HG02610 (cell line): Measurements from ENCODE around the gene RPS6KC1.
A peak's percentile ranks its signal among the peaks of the same experiment; 100 is the strongest.
"Not testable (repeated sequence)": the region's sequence is repeated elsewhere in the genome, so short reads cannot be mapped to it uniquely, and the experiment has no call there.

Experiments used
- ATAC-seq: cut with Tn5 transposase; IDR thresholded peaks from one replicate; pipeline ENCODE4 v1.9.1; 2021; ENCODE audit warnings: mild to moderate bottlenecking, moderate library complexity; ENCODE audit not compliant: unreplicated experiment

Gene RPS6KC1

GRCh38 chr1:213054733-213055591 is 3.9 kb downstream of the RPS6KC1 start:
- no peak for ATAC-seq

GRCh38 chr1:213055767-213056166 is 4.7 kb downstream of the RPS6KC1 start:
- ATAC-seq: no peak

- no peak for ATAC-seq
Measured at GRCh38 chr1:213057264-213058059, 6.4 kb downstream of the RPS6KC1 start.

GRCh38 chr1:213060836-213061235 is 9.8 kb downstream of the RPS6KC1 start:
- no peak for ATAC-seq

GRCh38 chr1:213061263-213061662 is 10.2 kb downstream of the RPS6KC1 start:
- no peak for ATAC-seq

GRCh38 chr1:213065800-213066199 is 14.8 kb downstream of the RPS6KC1 start:
- ATAC-seq: no peak

DNA sequence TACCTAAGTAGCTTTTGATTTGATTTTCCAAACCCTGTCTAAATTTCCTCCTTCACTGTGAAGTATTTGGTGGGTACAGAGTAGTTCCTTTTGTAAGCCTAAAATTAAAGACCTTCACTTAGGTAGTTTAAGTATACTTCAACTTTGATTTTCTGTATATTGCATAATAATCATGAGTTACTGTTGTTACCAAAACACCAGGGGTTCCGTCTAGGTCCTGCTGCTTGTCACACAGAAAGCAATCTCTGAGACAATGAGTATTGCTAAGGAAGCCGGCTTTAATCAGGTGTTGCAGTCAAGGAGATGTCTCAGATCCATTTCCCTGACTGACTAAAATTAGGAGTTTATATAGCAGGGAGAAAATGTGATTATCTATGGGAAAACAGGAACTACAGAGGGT is 15.3 kb downstream of the RPS6KC1 start:
- ATAC-seq: no peak

GRCh38 chr1:213067352-213067751 is 16.3 kb downstream of the RPS6KC1 start:
- no peak for ATAC-seq

GRCh38 chr1:213070406-213070805 is 19.4 kb downstream of the RPS6KC1 start:
- ATAC-seq: peak; percentile 93

DNA sequence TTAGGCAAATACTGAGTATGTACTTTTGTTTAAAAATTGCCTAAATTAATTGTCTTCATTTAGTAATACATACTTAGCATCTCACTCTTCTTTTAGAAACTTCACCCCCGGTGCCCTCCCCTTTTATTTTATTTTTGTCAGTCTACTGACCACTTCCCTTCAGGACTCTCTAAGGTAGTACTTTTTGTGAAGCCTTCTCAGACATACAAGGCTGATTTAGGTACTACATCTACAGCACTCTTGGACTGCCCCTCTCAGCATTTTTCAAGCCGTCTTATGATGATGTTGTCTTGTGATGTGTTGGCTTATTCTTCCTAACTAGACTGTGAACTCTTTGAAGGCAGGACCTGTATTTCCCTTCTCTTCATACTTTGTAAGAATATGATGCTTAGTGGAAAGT is 24.7 kb downstream of the RPS6KC1 start:
- peak; percentile 85 for ATAC-seq

GRCh38 chr1:213082420-213083111 is 31.5 kb downstream of the RPS6KC1 start:
- no peak for ATAC-seq

- no peak for ATAC-seq
Measured at GRCh38 chr1:213083112-213083445, 32.0 kb downstream of the RPS6KC1 start.

- no peak for ATAC-seq
Measured at GRCh38 chr1:213087911-213088310, 36.9 kb downstream of the RPS6KC1 start.

DNA sequence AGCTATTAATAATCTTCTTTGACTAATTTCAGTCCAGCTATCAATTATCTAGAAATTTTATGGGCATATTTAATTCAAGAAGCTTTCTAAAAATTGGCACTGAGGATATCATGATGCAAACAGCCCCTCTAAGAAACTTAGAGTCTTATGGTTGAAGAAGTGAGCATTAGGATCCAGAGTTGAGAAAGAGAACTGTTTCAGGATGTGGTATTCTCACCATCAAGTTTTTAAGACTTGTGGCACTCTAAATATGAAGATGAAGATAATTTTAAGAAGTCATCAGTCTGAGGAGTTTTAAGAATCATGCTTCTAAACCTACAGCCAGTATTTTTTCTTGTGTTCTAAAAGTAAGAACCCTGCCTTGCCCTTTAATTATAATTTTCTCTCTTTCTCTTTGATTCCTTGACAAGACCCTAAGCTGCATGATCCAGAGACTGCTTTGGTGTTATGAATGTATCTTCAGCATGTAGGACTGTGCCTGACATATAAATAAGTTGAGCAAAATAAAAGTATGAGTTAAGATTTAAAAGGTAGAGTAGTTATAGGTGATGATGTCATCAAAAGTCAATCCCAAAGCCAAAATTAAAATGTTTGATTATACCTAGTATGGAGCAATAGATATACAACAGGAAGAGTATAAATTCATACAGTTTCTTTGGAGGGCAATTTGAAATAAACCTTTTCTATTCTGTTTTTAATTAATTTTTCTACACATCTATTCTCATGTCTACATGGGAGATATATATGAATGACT is 39.1 kb downstream of the RPS6KC1 start:
- no peak for ATAC-seq

- ATAC-seq: no peak
Measured at GRCh38 chr1:213094446-213094845, 43.4 kb downstream of the RPS6KC1 start.

GRCh38 chr1:213095467-213095866 is 44.4 kb downstream of the RPS6KC1 start:
- ATAC-seq: no peak

- ATAC-seq: no peak
Measured at GRCh38 chr1:213099682-213100399, 48.8 kb downstream of the RPS6KC1 start.

GRCh38 chr1:213100565-213100964 is 49.5 kb downstream of the RPS6KC1 start:
- ATAC-seq: not testable (repeated sequence)

DNA sequence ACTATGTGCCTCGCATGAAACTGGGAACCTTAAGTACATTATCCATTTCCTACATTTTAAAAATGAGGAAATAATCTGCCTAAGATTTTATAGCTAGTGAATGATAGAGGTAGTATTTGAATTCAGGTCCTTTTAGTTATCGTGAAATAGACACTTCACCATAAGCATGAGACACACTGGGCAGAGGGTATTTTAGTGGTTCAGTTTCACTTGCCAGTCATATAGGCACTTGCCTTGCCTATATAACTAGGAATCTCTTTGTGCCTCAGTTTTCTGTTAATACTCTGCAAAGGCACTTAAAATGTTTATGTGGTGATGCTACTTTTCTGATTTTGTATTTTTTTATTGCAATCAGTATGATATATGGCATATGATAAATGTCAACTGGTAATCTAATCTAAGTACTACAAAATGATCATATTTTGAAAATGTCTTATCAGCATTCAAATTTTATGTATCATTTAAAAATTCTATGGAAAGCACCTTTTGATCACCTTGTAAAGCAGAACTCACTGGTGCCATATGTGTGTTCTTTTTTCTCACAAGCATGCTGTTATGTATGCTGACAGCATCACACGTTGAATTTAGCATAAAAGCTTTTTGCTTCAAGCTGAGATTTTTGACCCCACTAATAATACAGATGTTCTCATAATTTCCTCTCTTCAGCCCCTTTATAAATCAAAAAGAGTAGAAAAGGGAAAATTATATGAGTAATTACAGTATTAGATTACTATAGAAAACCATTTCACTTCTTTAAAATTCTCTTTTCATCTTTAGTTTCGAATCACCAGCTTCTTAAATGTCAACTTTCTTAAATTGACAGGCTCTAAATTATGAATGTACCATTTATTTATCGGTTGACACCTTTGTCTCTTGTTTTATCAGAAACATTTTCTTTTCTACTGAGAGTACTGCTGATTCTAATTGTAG is 52.6 kb downstream of the RPS6KC1 start:
- ATAC-seq: peak; percentile 66
